ENCODE measurements around the gene POPDC3. TPM values are rescaled to one million over a fixed set of nuclear protein-coding genes. Genes with fewer than 3 reads are reported as not detected.
"Not testable (repeated sequence)": the region's sequence is repeated elsewhere in the genome, so short reads cannot be mapped to it uniquely, and the experiment has no call there.

The POPDC3 gene
- total and polyA plus RNA-seq, 10 donors: 0.08 to 0.24 TPM; not detected in 8

GRCh38 chr6:105178110-105178509 is 1.7 kb downstream of the POPDC3 start:
- Histone ChIP-seq H3K9me3 (no peaks in the 10 kb centered on the region), H3K4me3 (no peak overlapping the region), H3K27me3 (replicated peaks in 1 of 7) (peaks cover 3 to 85% (median 51%) of the 10 kb centered on the region in 7 donors), H3K27ac (no peak overlapping the region), H3K36me3 (no peaks in the 10 kb centered on the region), H3K4me1 (peaks cover 0 to 14% (median 6%) of the 10 kb centered on the region in 6 donors)
- WGBS, 5 donors: 50 to 78% (median 74%) methylated on average over 1 of the region's 1 CpG
- no peak for DNase-seq
- TF ChIP-seq, protein P1, sequence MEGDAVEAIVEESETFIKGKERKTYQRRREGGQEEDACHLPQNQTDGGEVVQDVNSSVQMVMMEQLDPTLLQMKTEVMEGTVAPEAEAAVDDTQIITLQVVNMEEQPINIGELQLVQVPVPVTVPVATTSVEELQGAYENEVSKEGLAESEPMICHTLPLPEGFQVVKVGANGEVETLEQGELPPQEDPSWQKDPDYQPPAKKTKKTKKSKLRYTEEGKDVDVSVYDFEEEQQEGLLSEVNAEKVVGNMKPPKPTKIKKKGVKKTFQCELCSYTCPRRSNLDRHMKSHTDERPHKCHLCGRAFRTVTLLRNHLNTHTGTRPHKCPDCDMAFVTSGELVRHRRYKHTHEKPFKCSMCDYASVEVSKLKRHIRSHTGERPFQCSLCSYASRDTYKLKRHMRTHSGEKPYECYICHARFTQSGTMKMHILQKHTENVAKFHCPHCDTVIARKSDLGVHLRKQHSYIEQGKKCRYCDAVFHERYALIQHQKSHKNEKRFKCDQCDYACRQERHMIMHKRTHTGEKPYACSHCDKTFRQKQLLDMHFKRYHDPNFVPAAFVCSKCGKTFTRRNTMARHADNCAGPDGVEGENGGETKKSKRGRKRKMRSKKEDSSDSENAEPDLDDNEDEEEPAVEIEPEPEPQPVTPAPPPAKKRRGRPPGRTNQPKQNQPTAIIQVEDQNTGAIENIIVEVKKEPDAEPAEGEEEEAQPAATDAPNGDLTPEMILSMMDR (IDR thresholded peaks at IDR 0.05 in 8 of 11, conservative IDR thresholded peaks at IDR 0.05 in 3 of 11): no peak
- TF ChIP-seq POLR2A (IDR thresholded peaks at IDR 0.05) (no peak), POLR2AphosphoS5 (IDR thresholded peaks at IDR 0.05) (no peak)
- intact Hi-C loops (cut with DNase I; ENCODE audit: low total_unique reads): no loop called here

DNA sequence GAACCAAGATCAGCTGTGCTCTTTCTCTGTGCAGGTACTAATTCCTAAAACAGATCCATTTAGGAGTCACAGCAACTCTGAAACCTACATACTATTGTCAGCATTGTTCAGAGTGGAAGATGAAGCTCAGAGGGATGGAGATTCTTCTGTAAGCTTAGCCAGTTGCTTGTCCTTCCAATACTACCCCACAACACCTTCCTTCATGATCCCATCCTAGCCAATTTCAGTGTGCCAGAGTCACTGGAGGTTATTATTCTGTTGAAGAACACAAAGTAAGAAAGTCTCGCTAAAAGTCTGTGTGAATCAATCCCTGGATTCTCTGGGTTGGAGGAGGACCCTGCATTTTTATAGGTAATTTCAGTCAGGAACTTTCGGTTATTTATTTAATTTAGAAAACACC is 2.3 kb downstream of the POPDC3 start:
- H3K4me3 ChIP-seq: no peak overlapping the region
- no peaks in the 10 kb centered on the region for H3K9me3 ChIP-seq
- WGBS, 5 donors: 88 to 96% (median 92%) methylated on average over 2 of the region's 2 CpGs
- intact Hi-C loops (cut with DNase I; ENCODE audit: low total_unique reads): no loop called here
- no peak overlapping the region for H3K27ac ChIP-seq
- no peak for DNase-seq
- no peaks in the 10 kb centered on the region for H3K36me3 ChIP-seq
- TF ChIP-seq, protein P1 (IDR thresholded peaks at IDR 0.05 in 8 of 11, conservative IDR thresholded peaks at IDR 0.05 in 3 of 11): no peak
- peaks cover 0 to 14% (median 6%) of the 10 kb centered on the region in 6 donors for H3K4me1 ChIP-seq
- H3K27me3 ChIP-seq (replicated peaks in 1 of 7): peaks cover 3 to 80% (median 51%) of the 10 kb centered on the region in 7 donors

- Histone ChIP-seq H3K27ac (no peak overlapping the region), H3K9me3 (no peaks in the 10 kb centered on the region), H3K27me3 (replicated peaks in 1 of 7) (peaks cover 0 to 66% (median 24%) of the 10 kb centered on the region in 7 donors), H3K4me1 (peaks cover 0 to 5% (median 3%) of the 10 kb centered on the region in 6 donors), H3K4me3 (no peak overlapping the region), H3K36me3 (no peaks in the 10 kb centered on the region)
- WGBS, 5 donors: 86 to 95% (median 87%) methylated on average over 6 of the region's 6 CpGs
- DNase-seq: no peak
- TF ChIP-seq POLR2AphosphoS5 (IDR thresholded peaks at IDR 0.05): no peak
- TF ChIP-seq POLR2A (IDR thresholded peaks at IDR 0.05): no peak
- intact Hi-C loops (cut with DNase I; ENCODE audit: low total_unique reads): no loop called here
These were observed 5.3 kb downstream of the POPDC3 start for GRCh38 chr6:105174512-105174911.

- peaks cover 0 to 60% (median 12%) of the 10 kb centered on the region in 7 donors for H3K27me3 ChIP-seq (replicated peaks in 1 of 7)
- H3K4me1 ChIP-seq; H3K9me3 ChIP-seq; DNase-seq; H3K4me3 ChIP-seq; intact Hi-C loops (cut with DNase I; ENCODE audit: low total_unique reads); H3K27ac ChIP-seq; H3K36me3 ChIP-seq: not testable (repeated sequence)
- 92 to 98% (median 94%) methylated on average over 4 of the region's 4 CpGs for WGBS, 5 donors
These were observed 7.3 kb downstream of the POPDC3 start for GRCh38 chr6:105172515-105172914.

DNA sequence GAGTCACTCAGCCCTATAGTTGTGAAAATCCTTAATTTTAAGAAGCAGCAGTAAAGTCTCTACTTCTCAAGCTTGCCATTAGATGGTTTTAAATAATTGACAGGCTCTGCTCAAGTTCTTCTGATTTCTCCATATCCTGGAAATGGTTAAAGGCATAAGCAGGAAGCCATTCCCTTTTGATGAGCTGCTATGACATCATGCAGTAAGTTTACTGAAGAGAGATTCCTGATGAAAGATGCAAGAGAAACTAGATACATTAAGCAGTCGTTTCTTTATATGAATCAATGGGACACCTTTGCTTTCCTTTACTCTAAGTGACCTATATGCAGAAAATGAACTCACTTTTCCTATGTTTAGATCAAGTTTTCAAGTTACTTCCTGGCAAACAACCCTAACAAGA is 9.8 kb downstream of the POPDC3 start:
- no peak overlapping the region for H3K4me3 ChIP-seq
- no peak for DNase-seq
- H3K4me1 ChIP-seq: no peaks in the 10 kb centered on the region
- H3K9me3 ChIP-seq: no peaks in the 10 kb centered on the region
- H3K36me3 ChIP-seq: no peaks in the 10 kb centered on the region
- no peak overlapping the region for H3K27ac ChIP-seq
- 0 to 30% (median 0%) methylated on average over 1 of the region's 1 CpG for WGBS, 5 donors
- intact Hi-C loops (cut with DNase I; ENCODE audit: low total_unique reads): no loop called here
- no peak for TF ChIP-seq POLR2AphosphoS5 (IDR thresholded peaks at IDR 0.05)
- no peak for TF ChIP-seq POLR2A (IDR thresholded peaks at IDR 0.05)
- TF ChIP-seq, protein P1 (IDR thresholded peaks at IDR 0.05 in 8 of 11, conservative IDR thresholded peaks at IDR 0.05 in 3 of 11): no peak
- peaks cover 0 to 52% (median 0%) of the 10 kb centered on the region in 7 donors for H3K27me3 ChIP-seq (replicated peaks in 1 of 7)
